Activated CD8-positive, alpha-beta T cell treated with anti-CD3 and anti-CD28 coated beads, Interleukin-2, amount 10 ng/mL, durations not matched to agents 7 days and 5 days (primary cell): ENCODE results near the gene RBPMS2. TPM values are rescaled to one million over a fixed set of nuclear protein-coding genes. Genes with fewer than 3 reads are reported as not detected.

Experiments
- microRNA-seq: library from miRNA; unstranded; fragments of <30 nt; microRNA quantifications from one replicate; pipeline ENCODE4 v1.2.0, GENCODE V29; 2022
- total RNA-seq, 2 experiments: library from RNA; stranded (reverse); gene quantifications; one replicate each; pipeline ENCODE4 v1.2.3, GENCODE V29; 2021

The RBPMS2 gene
- total RNA-seq, 2 experiments from 2014 or later, result not detected

Small RNA genes within 50 kb of the gene (microRNA-seq; reads per million reads assigned to microRNA genes)
- not detected for gene MIR1272

Other genes with a start within 250 kb of the RBPMS2 start
- 10 to 100 TPM; 69.1 to 71.1 TPM for gene PIF1, start 50.1 kb upstream of the RBPMS2 start, total RNA-seq
- 10 to 100 TPM; 25.8 to 26.4 TPM for gene PLEKHO2, start 66.3 kb upstream of the RBPMS2 start, total RNA-seq
- 1 to 10 TPM; 9.1 to 9.5 TPM for gene ANKDD1A, start 136.3 kb upstream of the RBPMS2 start, total RNA-seq
- gene SPG21, start 214.3 kb upstream of the RBPMS2 start, total RNA-seq, result 10 to 100 TPM; 53.8 to 55.1 TPM